ENCODE data around the gene LINGO3.

LINGO3 gene

DNA sequence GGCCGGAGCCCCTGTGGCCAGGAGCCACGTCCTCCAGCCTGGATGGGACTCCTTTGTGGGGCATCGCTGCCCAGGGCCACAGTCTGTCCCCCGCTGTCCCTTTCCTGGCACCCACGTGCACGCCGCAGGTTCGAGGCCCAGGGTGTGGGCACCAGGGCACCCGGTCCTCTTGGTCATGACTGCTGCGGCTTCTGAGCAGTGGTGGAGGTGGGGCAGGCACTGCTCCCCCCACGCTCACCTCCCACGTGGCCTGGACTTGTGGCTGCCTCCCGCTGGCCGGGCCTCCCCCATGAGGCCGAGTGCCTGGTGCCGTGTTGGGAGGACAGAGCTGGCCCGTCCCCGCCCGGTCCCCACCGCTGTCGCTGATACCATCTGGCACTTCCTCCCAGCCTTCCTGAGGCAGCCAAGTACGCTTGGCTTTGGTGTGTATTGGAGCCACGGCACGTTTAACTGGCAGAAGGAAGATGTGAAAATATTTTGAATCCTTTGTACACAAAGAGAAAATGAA is 33.3 kb upstream of the LINGO3 start:
- H3K4me3 ChIP-seq (ENCODE audit: low read depth, low read length): no peak overlapping the region
- ChIA-PET CTCF (no interaction called here), POLR2A (no interaction called here)
- H3K4me1 ChIP-seq (ENCODE audit: control insufficient read depth, insufficient read depth, low read length): no peaks in the 10 kb centered on the region
- H3K9me3 ChIP-seq (ENCODE audit: control insufficient read depth, insufficient read depth, low read depth, low read length): no peaks in the 10 kb centered on the region
- H3K27ac ChIP-seq (ENCODE audit: extremely low read depth, low read depth, low read length): no peak overlapping the region
- TF ChIP-seq ZNF664 (tag by site-specific recombination; IDR thresholded peaks at IDR 0.05): no peak
- TF ChIP-seq, protein P1, sequence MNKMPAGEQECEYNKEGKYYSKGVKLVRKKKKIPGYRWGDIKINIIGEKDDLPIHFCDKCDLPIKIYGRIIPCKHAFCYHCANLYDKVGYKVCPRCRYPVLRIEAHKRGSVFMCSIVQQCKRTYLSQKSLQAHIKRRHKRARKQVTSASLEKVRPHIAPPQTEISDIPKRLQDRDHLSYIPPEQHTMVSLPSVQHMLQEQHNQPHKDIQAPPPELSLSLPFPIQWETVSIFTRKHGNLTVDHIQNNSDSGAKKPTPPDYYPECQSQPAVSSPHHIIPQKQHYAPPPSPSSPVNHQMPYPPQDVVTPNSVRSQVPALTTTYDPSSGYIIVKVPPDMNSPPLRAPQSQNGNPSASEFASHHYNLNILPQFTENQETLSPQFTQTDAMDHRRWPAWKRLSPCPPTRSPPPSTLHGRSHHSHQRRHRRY (tag by site-specific recombination; IDR thresholded peaks at IDR 0.05): no peak
- TF ChIP-seq ZBTB17 (tag by site-specific recombination; IDR thresholded peaks at IDR 0.05): no peak
- TF ChIP-seq GFI1B (tag by site-specific recombination; IDR thresholded peaks at IDR 0.05): no peak
- no peak for TF ChIP-seq ZNF548 (tag by site-specific recombination; IDR thresholded peaks at IDR 0.05)
- TF ChIP-seq, protein P2, sequence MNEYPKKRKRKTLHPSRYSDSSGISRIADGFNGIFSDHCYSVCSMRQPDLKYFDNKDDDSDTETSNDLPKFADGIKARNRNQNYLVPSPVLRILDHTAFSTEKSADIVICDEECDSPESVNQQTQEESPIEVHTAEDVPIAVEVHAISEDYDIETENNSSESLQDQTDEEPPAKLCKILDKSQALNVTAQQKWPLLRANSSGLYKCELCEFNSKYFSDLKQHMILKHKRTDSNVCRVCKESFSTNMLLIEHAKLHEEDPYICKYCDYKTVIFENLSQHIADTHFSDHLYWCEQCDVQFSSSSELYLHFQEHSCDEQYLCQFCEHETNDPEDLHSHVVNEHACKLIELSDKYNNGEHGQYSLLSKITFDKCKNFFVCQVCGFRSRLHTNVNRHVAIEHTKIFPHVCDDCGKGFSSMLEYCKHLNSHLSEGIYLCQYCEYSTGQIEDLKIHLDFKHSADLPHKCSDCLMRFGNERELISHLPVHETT (tag by site-specific recombination; IDR thresholded peaks at IDR 0.05): no peak
- peaks cover 0 to 46% of the 10 kb centered on the region in 2 experiments; a peak in 2 of 3 replicates for H3K36me3 ChIP-seq (ENCODE audit: control insufficient read depth in 2 of 2, insufficient read depth in 1 of 2, low read length in 2 of 2)

DNA sequence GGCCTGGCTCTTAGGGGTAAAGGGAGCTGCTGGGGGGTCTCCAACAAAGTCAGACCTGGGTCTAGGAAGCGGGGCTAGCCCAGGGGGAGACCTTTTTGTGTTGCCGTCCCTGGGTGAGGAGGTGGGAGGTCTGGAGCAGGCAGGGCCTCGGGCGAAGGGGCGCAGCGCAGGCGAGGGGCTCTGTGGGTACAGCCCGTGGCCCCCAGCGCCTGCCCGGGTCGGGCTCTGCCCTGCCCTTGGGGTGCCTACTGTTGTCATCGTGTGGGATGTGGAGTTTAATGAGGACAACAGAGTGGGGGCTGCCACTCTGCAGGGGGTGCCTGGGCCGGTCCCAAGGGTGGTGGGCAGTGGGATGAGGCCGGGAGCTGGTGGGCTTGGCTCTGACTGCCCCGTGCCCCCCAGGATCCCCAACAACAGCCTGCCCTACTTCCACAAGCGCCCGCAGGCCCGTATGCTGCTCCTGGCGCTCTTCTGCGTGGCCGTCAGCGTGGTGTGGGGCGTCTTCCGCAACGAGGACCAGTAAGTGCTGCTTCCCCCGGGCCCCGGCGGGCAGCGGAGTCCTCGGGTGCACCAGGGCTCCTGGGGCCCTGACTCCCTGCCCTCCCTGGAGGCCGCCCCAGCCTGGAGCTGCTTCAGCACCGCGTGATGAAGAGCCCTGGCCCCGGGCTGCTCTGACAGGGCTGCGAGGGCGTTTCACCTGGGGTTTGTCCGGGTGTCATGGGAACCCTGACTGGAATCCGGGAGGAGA is 32.7 kb upstream of the LINGO3 start:
- Histone ChIP-seq H3K9me3 (ENCODE audit: control insufficient read depth, insufficient read depth, low read depth, low read length) (no peaks in the 10 kb centered on the region), H3K27ac (ENCODE audit: extremely low read depth, low read depth, low read length) (no peak overlapping the region), H3K4me1 (ENCODE audit: control insufficient read depth, insufficient read depth, low read length) (no peaks in the 10 kb centered on the region), H3K36me3 (ENCODE audit: control insufficient read depth in 2 of 2, insufficient read depth in 1 of 2, low read length in 2 of 2) (peaks cover 0 to 46% of the 10 kb centered on the region in 2 experiments; a peak in 1 of 3 replicates), H3K4me3 (ENCODE audit: low read depth, low read length) (no peak overlapping the region)
- ChIA-PET CTCF (no interaction called here), POLR2A (no interaction called here)
- no peak for TF ChIP-seq ZNF174 (tag by site-specific recombination; IDR thresholded peaks at IDR 0.05)
- TF ChIP-seq ZNF391 (tag by site-specific recombination; IDR thresholded peaks at IDR 0.05; ENCODE audit: borderline replicate concordance, low read depth): no peak
- TF ChIP-seq, protein P3, sequence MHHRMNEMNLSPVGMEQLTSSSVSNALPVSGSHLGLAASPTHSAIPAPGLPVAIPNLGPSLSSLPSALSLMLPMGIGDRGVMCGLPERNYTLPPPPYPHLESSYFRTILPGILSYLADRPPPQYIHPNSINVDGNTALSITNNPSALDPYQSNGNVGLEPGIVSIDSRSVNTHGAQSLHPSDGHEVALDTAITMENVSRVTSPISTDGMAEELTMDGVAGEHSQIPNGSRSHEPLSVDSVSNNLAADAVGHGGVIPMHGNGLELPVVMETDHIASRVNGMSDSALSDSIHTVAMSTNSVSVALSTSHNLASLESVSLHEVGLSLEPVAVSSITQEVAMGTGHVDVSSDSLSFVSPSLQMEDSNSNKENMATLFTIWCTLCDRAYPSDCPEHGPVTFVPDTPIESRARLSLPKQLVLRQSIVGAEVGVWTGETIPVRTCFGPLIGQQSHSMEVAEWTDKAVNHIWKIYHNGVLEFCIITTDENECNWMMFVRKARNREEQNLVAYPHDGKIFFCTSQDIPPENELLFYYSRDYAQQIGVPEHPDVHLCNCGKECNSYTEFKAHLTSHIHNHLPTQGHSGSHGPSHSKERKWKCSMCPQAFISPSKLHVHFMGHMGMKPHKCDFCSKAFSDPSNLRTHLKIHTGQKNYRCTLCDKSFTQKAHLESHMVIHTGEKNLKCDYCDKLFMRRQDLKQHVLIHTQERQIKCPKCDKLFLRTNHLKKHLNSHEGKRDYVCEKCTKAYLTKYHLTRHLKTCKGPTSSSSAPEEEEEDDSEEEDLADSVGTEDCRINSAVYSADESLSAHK (tag by site-specific recombination; IDR thresholded peaks at IDR 0.05): no peak
- TF ChIP-seq, protein P4, sequence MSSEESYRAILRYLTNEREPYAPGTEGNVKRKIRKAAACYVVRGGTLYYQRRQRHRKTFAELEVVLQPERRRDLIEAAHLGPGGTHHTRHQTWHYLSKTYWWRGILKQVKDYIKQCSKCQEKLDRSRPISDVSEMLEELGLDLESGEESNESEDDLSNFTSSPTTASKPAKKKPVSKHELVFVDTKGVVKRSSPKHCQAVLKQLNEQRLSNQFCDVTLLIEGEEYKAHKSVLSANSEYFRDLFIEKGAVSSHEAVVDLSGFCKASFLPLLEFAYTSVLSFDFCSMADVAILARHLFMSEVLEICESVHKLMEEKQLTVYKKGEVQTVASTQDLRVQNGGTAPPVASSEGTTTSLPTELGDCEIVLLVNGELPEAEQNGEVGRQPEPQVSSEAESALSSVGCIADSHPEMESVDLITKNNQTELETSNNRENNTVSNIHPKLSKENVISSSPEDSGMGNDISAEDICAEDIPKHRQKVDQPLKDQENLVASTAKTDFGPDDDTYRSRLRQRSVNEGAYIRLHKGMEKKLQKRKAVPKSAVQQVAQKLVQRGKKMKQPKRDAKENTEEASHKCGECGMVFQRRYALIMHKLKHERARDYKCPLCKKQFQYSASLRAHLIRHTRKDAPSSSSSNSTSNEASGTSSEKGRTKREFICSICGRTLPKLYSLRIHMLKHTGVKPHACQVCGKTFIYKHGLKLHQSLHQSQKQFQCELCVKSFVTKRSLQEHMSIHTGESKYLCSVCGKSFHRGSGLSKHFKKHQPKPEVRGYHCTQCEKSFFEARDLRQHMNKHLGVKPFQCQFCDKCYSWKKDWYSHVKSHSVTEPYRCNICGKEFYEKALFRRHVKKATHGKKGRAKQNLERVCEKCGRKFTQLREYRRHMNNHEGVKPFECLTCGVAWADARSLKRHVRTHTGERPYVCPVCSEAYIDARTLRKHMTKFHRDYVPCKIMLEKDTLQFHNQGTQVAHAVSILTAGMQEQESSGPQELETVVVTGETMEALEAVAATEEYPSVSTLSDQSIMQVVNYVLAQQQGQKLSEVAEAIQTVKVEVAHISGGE (tag by site-specific recombination; conservative IDR thresholded peaks at IDR 0.05; ENCODE audit: low read depth): no peak
- no peak for TF ChIP-seq SP3 (tag by site-specific recombination; IDR thresholded peaks at IDR 0.05)
- TF ChIP-seq ZNF585B (tag by site-specific recombination; IDR thresholded peaks at IDR 0.05): no peak
- TF ChIP-seq ZNF2 (tag by site-specific recombination; IDR thresholded peaks at IDR 0.05): no peak
- no peak for TF ChIP-seq ZFHX2 (tag by site-specific recombination; conservative IDR thresholded peaks at IDR 0.05)
